ENCODE measurements around the gene AZU1. TPM values are rescaled to one million over a fixed set of nuclear protein-coding genes. Genes with fewer than 3 reads are reported as not detected.

The AZU1 gene
- total and polyA plus RNA-seq, 2 of the 8 experiments (the other 6 are each of a cell fraction or from before 2014, with no cell fraction given): 0.80 to 1.3 TPM

DNA sequence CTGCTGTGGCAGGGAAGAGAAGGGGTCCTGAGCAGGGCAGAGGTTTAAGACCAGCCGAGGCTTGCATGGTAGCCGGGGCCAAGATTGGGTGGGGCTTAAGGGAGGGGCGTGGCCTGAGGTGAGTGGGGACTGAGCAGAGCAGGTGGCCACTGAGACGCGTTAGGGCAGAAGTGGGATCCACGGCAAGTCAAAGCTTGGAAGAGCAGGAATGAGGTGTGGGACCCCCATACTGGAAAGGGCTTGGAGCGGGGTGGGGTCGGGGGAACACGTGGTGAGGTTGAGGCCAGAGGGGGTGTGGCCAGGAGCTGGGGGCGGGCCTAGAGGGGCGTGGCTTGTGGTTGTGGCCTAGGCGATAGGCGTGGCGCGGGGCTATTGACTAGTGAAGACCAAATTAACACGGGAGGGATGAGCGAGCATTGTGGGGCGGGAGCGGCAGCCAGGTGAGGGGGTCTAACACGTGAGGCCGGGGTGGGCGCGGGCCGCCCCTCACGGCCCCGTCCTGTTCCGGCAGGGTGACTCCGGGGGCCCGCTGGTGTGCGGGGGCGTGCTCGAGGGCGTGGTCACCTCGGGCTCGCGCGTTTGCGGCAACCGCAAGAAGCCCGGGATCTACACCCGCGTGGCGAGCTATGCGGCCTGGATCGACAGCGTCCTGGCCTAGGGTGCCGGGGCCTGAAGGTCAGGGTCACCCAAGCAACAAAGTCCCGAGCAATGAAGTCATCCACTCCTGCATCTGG, 35.1 kb downstream of the AZU1 start (continued):
- TF ChIP-seq ZNF274 (IDR thresholded peaks at IDR 0.05; ENCODE audit: borderline replicate concordance, extremely low read depth, low read length) (no peak), SIRT6 (IDR thresholded peaks at IDR 0.05; ENCODE audit: low read length) (no peak), CTBP2 (IDR thresholded peaks at IDR 0.05; ENCODE audit: borderline replicate concordance, insufficient read depth, insufficient read length, low read length) (no peak), BRCA1 (IDR thresholded peaks at IDR 0.05; ENCODE audit: low read depth, low read length) (no peak)
- TF ChIP-seq, protein P1, sequence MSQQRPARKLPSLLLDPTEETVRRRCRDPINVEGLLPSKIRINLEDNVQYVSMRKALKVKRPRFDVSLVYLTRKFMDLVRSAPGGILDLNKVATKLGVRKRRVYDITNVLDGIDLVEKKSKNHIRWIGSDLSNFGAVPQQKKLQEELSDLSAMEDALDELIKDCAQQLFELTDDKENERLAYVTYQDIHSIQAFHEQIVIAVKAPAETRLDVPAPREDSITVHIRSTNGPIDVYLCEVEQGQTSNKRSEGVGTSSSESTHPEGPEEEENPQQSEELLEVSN (IDR thresholded peaks at IDR 0.05): peak; percentile 55
